HG03439 (cell line): ENCODE measurements around the gene CALCOCO1.

ENCODE experiments used
- ATAC-seq: cut with Tn5 transposase; IDR thresholded peaks from one replicate; pipeline ENCODE4 v1.9.1; 2021; ENCODE audit warnings: mild to moderate bottlenecking, moderate library complexity; ENCODE audit not compliant: unreplicated experiment

Gene CALCOCO1

DNA sequence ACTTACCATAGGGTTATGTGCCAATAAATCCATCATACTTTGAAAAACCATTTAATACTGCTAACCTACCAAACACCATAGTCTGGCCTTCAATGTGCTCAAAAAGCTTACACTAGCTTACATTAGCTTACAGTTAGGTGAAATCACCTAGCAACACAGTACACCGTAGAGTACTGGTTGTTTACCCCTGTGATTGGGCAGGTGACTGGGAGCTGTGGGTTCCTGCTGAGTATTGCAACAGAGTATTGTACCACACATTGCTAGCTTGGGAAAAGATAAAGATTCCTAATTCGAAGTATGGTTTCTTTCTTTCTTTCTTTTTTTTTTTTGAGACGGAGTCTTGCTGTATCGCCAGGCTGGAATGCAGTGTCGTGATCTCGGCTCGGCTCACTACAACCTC is 56.9 kb downstream of the CALCOCO1 start:
- no peak for ATAC-seq

DNA sequence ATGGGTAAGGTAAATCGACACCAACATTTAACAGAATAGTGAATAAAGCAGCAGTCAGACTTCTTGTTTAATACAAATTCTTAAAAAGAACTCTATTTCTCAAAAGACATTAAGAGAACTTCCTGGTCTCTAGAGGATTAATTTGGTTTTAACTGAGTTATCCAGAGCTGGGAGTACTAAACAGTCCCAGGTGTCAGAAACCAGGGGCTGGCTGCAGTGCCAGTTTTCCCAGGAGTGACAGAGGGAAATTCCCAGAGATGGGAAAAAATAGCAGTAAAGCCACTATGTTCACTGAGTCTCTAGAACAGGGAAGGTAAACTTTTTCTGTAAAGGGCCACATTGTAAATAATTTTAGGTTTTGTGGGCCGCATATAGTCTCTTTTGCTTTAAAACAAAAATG is 60.2 kb downstream of the CALCOCO1 start:
- ATAC-seq, result no peak

DNA sequence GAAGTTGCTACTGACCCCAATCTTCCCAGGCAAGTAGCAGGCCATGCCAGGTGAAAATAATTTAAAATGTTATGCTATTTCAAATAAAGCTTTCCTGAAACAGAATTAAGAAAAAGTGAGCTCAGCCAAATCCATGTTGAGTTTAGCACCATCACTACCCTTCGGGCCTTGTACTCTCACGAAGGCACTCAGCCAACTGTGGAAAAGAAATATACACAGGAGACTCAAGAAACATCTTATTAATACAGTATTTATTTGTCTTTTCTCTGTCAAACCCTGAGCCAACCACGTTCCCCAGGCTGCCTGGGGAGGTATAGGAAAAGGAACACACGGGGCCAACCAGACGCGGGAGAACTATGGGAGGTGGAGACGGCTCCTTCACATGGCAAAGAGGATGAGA is 62.3 kb downstream of the CALCOCO1 start:
- no peak for ATAC-seq

DNA sequence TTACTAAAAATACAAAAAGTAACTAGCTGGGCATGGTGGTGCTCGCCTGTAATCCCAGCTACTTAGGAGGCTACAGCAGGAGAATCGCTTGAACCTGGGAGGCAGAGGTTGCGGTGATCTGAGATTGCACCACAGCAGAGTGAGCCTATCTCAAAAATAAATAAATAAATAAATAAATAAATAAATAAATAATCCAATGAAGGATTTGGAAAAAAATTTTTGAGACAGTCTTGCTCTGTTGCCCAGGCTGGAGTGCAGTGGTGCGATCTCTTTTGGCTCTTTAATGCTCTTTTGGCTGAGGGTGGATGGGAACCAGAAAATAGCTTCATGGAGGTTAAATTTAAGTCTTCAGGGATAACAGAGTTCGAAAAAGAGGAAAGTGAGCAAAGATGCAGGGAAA is 63.1 kb downstream of the CALCOCO1 start:
- ATAC-seq, result no peak

DNA sequence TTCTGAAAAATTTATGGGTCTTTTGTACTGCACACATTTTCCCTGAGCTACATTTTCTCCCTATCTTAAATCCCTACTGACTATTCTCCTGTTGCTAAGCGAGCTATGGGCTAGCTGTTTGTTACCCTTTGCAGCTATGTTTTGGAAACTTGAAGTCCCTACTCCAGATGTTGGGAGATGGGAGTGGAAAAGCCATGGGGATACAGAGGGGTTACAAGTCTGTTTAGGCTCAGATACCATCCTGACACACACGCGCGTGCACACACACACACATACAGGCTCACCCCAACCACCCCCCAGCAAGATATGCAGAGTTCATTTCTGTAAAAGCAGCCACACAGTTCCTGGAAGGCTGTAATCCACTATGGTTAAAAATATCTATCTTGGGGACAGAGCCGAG is 67.2 kb downstream of the CALCOCO1 start:
- ATAC-seq, result no peak

DNA sequence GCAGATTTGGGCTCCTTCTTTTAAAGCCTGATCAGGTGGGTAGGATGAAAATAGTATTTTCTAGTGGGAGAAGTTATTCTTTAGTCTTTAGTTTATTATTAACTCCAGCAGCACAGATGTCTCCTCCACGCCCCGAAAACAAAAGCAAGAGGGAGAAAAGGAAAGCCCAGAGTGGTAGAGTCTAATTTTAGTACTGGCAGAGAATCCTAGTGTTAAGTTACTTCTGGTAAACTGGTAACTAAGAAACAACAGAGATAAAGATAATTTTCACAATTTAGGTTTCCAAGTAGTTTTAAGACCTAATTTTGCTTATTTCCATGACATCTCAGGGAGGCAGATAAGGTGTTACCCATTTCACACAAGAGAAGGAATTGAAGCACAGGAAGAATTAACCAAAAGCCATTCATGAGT is 67.7 kb downstream of the CALCOCO1 start:
- ATAC-seq, result no peak

DNA sequence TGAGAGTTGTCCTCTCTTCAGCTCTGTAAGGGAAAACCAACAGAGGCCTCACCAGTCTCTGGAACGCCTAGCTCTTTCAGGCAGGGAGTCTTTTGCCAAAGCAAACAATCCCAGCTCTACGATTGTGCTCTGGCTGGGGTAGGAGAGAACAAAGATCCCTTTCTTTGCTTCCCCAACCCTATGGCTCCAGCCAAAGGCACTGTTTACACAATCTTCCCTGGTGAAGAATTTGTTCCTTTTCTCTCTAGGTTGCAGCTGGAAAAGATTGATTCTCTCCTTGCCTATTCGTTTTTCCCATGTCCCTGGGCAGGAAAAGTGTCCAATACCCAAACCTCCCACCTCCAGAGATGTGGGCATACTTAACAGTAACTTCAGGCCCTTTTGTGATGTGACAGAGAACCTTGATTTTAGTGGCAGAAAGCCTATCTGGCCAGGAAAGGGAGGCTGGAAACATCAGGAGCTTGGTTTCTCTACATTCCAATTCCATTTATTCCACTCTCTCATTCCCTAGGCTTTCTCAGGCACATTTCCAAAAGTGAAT is 68.2 kb downstream of the CALCOCO1 start:
- no peak for ATAC-seq
